ENCODE data around the gene DNMT3A.
A peak's percentile ranks its signal among the peaks of the same experiment; 100 is the strongest.

Gene DNMT3A

GRCh38 chr2:25372405-25373268, 30.9 kb upstream of the DNMT3A start:
- peak; percentile 55 for DNase-seq

- DNase-seq = peak; percentile 55
These were observed 29.8 kb upstream of the DNMT3A start for GRCh38 chr2:25371253-25372241.

GRCh38 chr2:25369876-25370275, 28.2 kb upstream of the DNMT3A start:
- no peak for DNase-seq

- DNase-seq = no peak
These were observed 27.7 kb upstream of the DNMT3A start for GRCh38 chr2:25369439-25369838.

GRCh38 chr2:25368660-25369059, 26.9 kb upstream of the DNMT3A start:
- DNase-seq = no peak

GRCh38 chr2:25367296-25367695, 25.6 kb upstream of the DNMT3A start:
- no peak for DNase-seq

GRCh38 chr2:25366629-25367028, 24.9 kb upstream of the DNMT3A start:
- DNase-seq = no peak

GRCh38 chr2:25365241-25365640, 23.5 kb upstream of the DNMT3A start:
- no peak for DNase-seq

- DNase-seq = no peak
These were observed 22.0 kb upstream of the DNMT3A start for GRCh38 chr2:25363733-25364132.

- peak; percentile 84 for DNase-seq
These were observed 20.9 kb upstream of the DNMT3A start for GRCh38 chr2:25362434-25363145.

GRCh38 chr2:25362049-25362433, 20.3 kb upstream of the DNMT3A start:
- DNase-seq = peak; percentile 100

GRCh38 chr2:25361261-25362048, 19.7 kb upstream of the DNMT3A start:
- DNase-seq = no peak

- DNase-seq = no peak
These were observed 17.1 kb upstream of the DNMT3A start for GRCh38 chr2:25358836-25359235.

GRCh38 chr2:25358249-25358815, 16.6 kb upstream of the DNMT3A start:
- no peak for DNase-seq

GRCh38 chr2:25356088-25356487, 14.4 kb upstream of the DNMT3A start:
- no peak for DNase-seq

- no peak for DNase-seq
These were observed 13.5 kb upstream of the DNMT3A start for GRCh38 chr2:25355270-25355669.

GRCh38 chr2:25354116-25354515, 12.4 kb upstream of the DNMT3A start:
- DNase-seq = no peak

GRCh38 chr2:25349397-25349796, 7.7 kb upstream of the DNMT3A start:
- DNase-seq = no peak

GRCh38 chr2:25347846-25348245, 6.1 kb upstream of the DNMT3A start:
- DNase-seq = no peak

- peak; percentile 80 for DNase-seq
These were observed 5.6 kb upstream of the DNMT3A start for GRCh38 chr2:25347205-25347815.

- no peak for DNase-seq
These were observed 1.6 kb upstream of the DNMT3A start for GRCh38 chr2:25343187-25343825.
